Right ventricle myocardium superior (tissue), 1 donor: Measurements from ENCODE around the gene RBMS2. TPM values are rescaled to one million over a fixed set of nuclear protein-coding genes. Genes with fewer than 3 reads are reported as not detected.
A peak's percentile ranks its signal among the peaks of the same experiment; 100 is the strongest.
"Not testable (repeated sequence)": the region's sequence is repeated elsewhere in the genome, so short reads cannot be mapped to it uniquely, and the experiment has no call there.

Source experiments
- ATAC-seq: fragments of 200-7000 bp; cut with Tn5 transposase; one replicate; pipeline ENCODE4 v1.9.1; 2020; ENCODE audit warnings: mild to moderate bottlenecking; ENCODE audit not compliant: poor library complexity
- DNase-seq: peaks from one replicate; pipeline ENCODE4 v3.0.0-alpha.2; 2020
- intact Hi-C: fragments of 100-400 bp; cut with DNase I; formaldehyde crosslinking; loops from one replicate; pipeline ENCODE4 v1.11.2; 2022
- total RNA-seq: library from RNA; stranded (reverse); fragmentation: NEBNext Ultra II Directional; extraction: Animal tissue kit (Norgen Biotek cat#: 25700); gene quantifications from one replicate; pipeline ENCODE4 v1.2.1, GENCODE V29; 2021
- donor health status: DM: no; HTN: yes; CAD: no; lungs with severe emphysema.

RBMS2 gene
- total RNA-seq, 1 donor from 2014 or later, result 25.0 TPM

GRCh38 chr12:56571121-56571520 lies 49.5 kb downstream of the RBMS2 start:
- intact Hi-C loops, result loop anchor here (5.0 kb wide), 1 partner anchor 54 kb away; no protein-coding TSS in a partner anchor
- DNase-seq, result no peak
- ATAC-seq, result no peak

- intact Hi-C loops, result loop anchor here (5.0 kb wide), 1 partner anchor 55 kb away; no protein-coding TSS in a partner anchor
- no peak for ATAC-seq
- DNase-seq, result no peak
Measured at GRCh38 chr12:56572288-56572687, 50.7 kb downstream of the RBMS2 start.

- ATAC-seq (no peak), DNase-seq (no peak)
- intact Hi-C loops, result loop anchor here (5.0 kb wide), 1 partner anchor 57 kb away; no protein-coding TSS in a partner anchor
Measured at GRCh38 chr12:56574210-56574609, 52.6 kb downstream of the RBMS2 start.

- ATAC-seq, intact Hi-C loops, DNase-seq: not testable (repeated sequence)
Measured at GRCh38 chr12:56577248-56577647, 55.6 kb downstream of the RBMS2 start.

- ATAC-seq (no peak), DNase-seq (no peak)
- intact Hi-C loops, result no loop called here
Measured at GRCh38 chr12:56578983-56579546, 57.4 kb downstream of the RBMS2 start.

- intact Hi-C loops, result no loop called here
- no peak for ATAC-seq
Measured at GRCh38 chr12:56581418-56582145, 60.0 kb downstream of the RBMS2 start.

GRCh38 chr12:56585098-56585497 lies 63.5 kb downstream of the RBMS2 start:
- intact Hi-C loops, result no loop called here
- DNase-seq (no peak), ATAC-seq (no peak)

More at GRCh38 chr12:56581418-56582145, 60.0 kb downstream of the RBMS2 start:
- DNase-seq, result no peak

- intact Hi-C loops, result no loop called here
- DNase-seq (no peak), ATAC-seq (no peak)
Measured at GRCh38 chr12:56589783-56590182, 68.2 kb downstream of the RBMS2 start.

GRCh38 chr12:56590237-56590830 lies 68.7 kb downstream of the RBMS2 start:
- ATAC-seq, result no peak
- intact Hi-C loops, result no loop called here
- no peak for DNase-seq

- DNase-seq (no peak), ATAC-seq (no peak)
- intact Hi-C loops, result no loop called here
Measured at GRCh38 chr12:56591126-56591525, 69.5 kb downstream of the RBMS2 start.

- DNase-seq, result no peak
- ATAC-seq, result no peak
- intact Hi-C loops, result no loop called here
Measured at GRCh38 chr12:56591961-56592360, 70.3 kb downstream of the RBMS2 start.

- ATAC-seq, result peak; percentile 63
- DNase-seq, result no peak
- intact Hi-C loops, result no loop called here
Measured at GRCh38 chr12:56593909-56594621, 72.4 kb downstream of the RBMS2 start.

- DNase-seq, result no peak
- intact Hi-C loops, result no loop called here
- no peak for ATAC-seq
Measured at GRCh38 chr12:56596815-56597214, 75.2 kb downstream of the RBMS2 start.

- intact Hi-C loops, result no loop called here
- DNase-seq, result no peak
- ATAC-seq, result no peak
Measured at GRCh38 chr12:56599041-56599440, 77.4 kb downstream of the RBMS2 start.

- DNase-seq, result no peak
- ATAC-seq, result no peak
- intact Hi-C loops, result no loop called here
Measured at GRCh38 chr12:56599797-56600196, 78.2 kb downstream of the RBMS2 start.

GRCh38 chr12:56600753-56601152 lies 79.1 kb downstream of the RBMS2 start:
- DNase-seq (no peak), ATAC-seq (no peak)
- intact Hi-C loops, result no loop called here

- intact Hi-C loops, result no loop called here
- ATAC-seq, result peak; percentile 40
- no peak for DNase-seq
Measured at GRCh38 chr12:56601503-56601902, 79.9 kb downstream of the RBMS2 start.

- intact Hi-C loops, result no loop called here
Measured at GRCh38 chr12:56602239-56602638, 80.6 kb downstream of the RBMS2 start.

GRCh38 chr12:56604355-56604754 lies 82.7 kb downstream of the RBMS2 start:
- intact Hi-C loops, result no loop called here
- ATAC-seq (no peak), DNase-seq (no peak)

More at GRCh38 chr12:56602239-56602638, 80.6 kb downstream of the RBMS2 start:
- DNase-seq (no peak), ATAC-seq (no peak)
